Suprapubic skin (tissue), 4 donors: Measurements from ENCODE around the gene TMOD4. TPM values are rescaled to one million over a fixed set of nuclear protein-coding genes. Genes with fewer than 3 reads are reported as not detected.
"Not testable (repeated sequence)": the region's sequence is repeated elsewhere in the genome, so short reads cannot be mapped to it uniquely, and the experiment has no call there.

Source experiments
- DNase-seq, 2 donors: peaks; one replicate each; pipeline ENCODE4 v3.0.0-alpha.2; 2019; ENCODE audit warnings: low spot score in 2 of 2
- H3K27ac ChIP-seq: fragments of 200-600 bp; sonication (generic); one replicate; pipeline ENCODE4 v1.5.1; 2019
- H3K27me3 ChIP-seq: fragments of 200-600 bp; sonication (generic); one replicate; pipeline ENCODE4 v1.5.1; 2019
- H3K36me3 ChIP-seq: fragments of 200-600 bp; sonication (generic); one replicate; pipeline ENCODE4 v1.5.1; 2019
- H3K4me1 ChIP-seq: fragments of 200-600 bp; sonication (generic); one replicate; pipeline ENCODE4 v1.5.1; 2019
- H3K4me3 ChIP-seq: fragments of 200-600 bp; sonication (generic); one replicate; pipeline ENCODE4 v1.5.1; 2019; ENCODE audit warnings: mild to moderate bottlenecking
- H3K9me3 ChIP-seq: fragments of 200-600 bp; sonication (generic); one replicate; pipeline ENCODE4 v1.5.1; 2019
- CTCF ChIP-seq, 2 donors: fragments of 200-600 bp in 1 of 2; fragments of 450-650 bp in 1 of 2; sonication (generic) in 1 of 2; IDR thresholded peaks; one replicate each; pipeline ENCODE4 v1.5.1; 2016 to 2019; ENCODE audit warnings: antibody characterized with exemption in 2 of 2, mild to moderate bottlenecking in 1 of 2, moderate library complexity in 1 of 2
- EP300 ChIP-seq: sonication (generic); formaldehyde crosslinking; IDR thresholded peaks from one replicate; pipeline ENCODE4 v1.6.1; 2017; ENCODE audit warnings: antibody characterized with exemption
- POLR2A ChIP-seq, 2 donors: fragments of 450-650 bp; IDR thresholded peaks; one replicate each; pipeline ENCODE4 v1.6.1; 2017; ENCODE audit warnings: antibody characterized with exemption in 2 of 2, mild to moderate bottlenecking in 2 of 2, moderate library complexity in 2 of 2
- POLR2AphosphoS5 ChIP-seq, 3 donors: sonication (generic); formaldehyde crosslinking; IDR thresholded peaks; one replicate each; pipeline ENCODE4 v1.6.1; 2017; ENCODE audit warnings: antibody characterized with exemption in 3 of 3
- WGBS: methylation state at CpG from one replicate; pipeline ENCODE4 v1.1.5; 2018; 5-methylcytosine and 5-hydroxymethylcytosine counted together
- total RNA-seq, 4 donors: library from RNA; depleted of rRNA; stranded (reverse); fragments of >200 nt; gene quantifications; one replicate each; pipeline ENCODE4 v1.1.0, GENCODE V29; 2016

TMOD4 gene
- not detected for total RNA-seq

GRCh38 chr1:151175863-151176262, at the start of gene TMOD4:
Gene TMOD4, minus strand, starts transcription at chr1:151175981. Its CDS starts 1,106 bp downstream, at chr1:151174875.
- Histone ChIP-seq H3K36me3 (peaks cover 81% of the 10 kb centered on the region), H3K9me3 (no peaks in the 10 kb centered on the region), H3K4me1 (peaks cover 8% of the 10 kb centered on the region), H3K27me3 (no peaks in the 10 kb centered on the region), H3K4me3 (no peak within 1 kb of the TSS), H3K27ac (no peak within 1 kb of the TSS)
- DNase-seq, result no peak
- TF ChIP-seq CTCF (IDR thresholded peaks at IDR 0.05) (peak in 1 of 2 donors; percentile 45), POLR2A (IDR thresholded peaks at IDR 0.05) (no peak)
- WGBS, result 47% methylated on average over 4 of the region's 4 CpGs

GRCh38 chr1:151222130-151222529, 46.3 kb upstream of the TMOD4 start:
- no peaks in the 10 kb centered on the region for H3K9me3 ChIP-seq
- no peaks in the 10 kb centered on the region for H3K27me3 ChIP-seq
- DNase-seq, result no peak
- peaks cover 30% of the 10 kb centered on the region for H3K36me3 ChIP-seq
- H3K4me3 ChIP-seq, result no peak overlapping the region
- no peak overlapping the region for H3K27ac ChIP-seq
- 60% methylated on average over 4 of the region's 4 CpGs for WGBS
- H3K4me1 ChIP-seq, result no peaks in the 10 kb centered on the region
- TF ChIP-seq POLR2AphosphoS5 (IDR thresholded peaks at IDR 0.05) (no peak), EP300 (no peak), CTCF (IDR thresholded peaks at IDR 0.05) (no peak), POLR2A (IDR thresholded peaks at IDR 0.05) (no peak)

GRCh38 chr1:151221616-151222015, 45.8 kb upstream of the TMOD4 start:
- 70% methylated on average over 1 of the region's 1 CpG for WGBS
- no peak overlapping the region for H3K27ac ChIP-seq
- no peaks in the 10 kb centered on the region for H3K27me3 ChIP-seq
- no peak for DNase-seq
- no peaks in the 10 kb centered on the region for H3K4me1 ChIP-seq
- H3K36me3 ChIP-seq, result peaks cover 24% of the 10 kb centered on the region
- no peak for TF ChIP-seq POLR2AphosphoS5 (IDR thresholded peaks at IDR 0.05)
- H3K4me3 ChIP-seq, result no peak overlapping the region
- no peaks in the 10 kb centered on the region for H3K9me3 ChIP-seq

GRCh38 chr1:151213560-151213959, 37.8 kb upstream of the TMOD4 start:
- TF ChIP-seq POLR2A (IDR thresholded peaks at IDR 0.05) (no peak), CTCF (IDR thresholded peaks at IDR 0.05) (no peak), POLR2AphosphoS5 (IDR thresholded peaks at IDR 0.05) (no peak), EP300 (no peak)
- Histone ChIP-seq H3K27ac (no peak overlapping the region), H3K27me3 (no peaks in the 10 kb centered on the region), H3K4me1 (peaks cover 4% of the 10 kb centered on the region), H3K36me3 (no peaks in the 10 kb centered on the region), H3K4me3 (no peak overlapping the region), H3K9me3 (no peaks in the 10 kb centered on the region)
- WGBS, result 33% methylated on average over 2 of the region's 2 CpGs
- DNase-seq, result no peak

- Histone ChIP-seq H3K27me3 (no peaks in the 10 kb centered on the region), H3K4me1 (peaks cover 4% of the 10 kb centered on the region), H3K27ac (no peak overlapping the region), H3K36me3 (peaks cover 11% of the 10 kb centered on the region), H3K9me3 (no peaks in the 10 kb centered on the region), H3K4me3 (no peak overlapping the region)
- TF ChIP-seq POLR2AphosphoS5 (IDR thresholded peaks at IDR 0.05) (no peak), EP300 (no peak), CTCF (IDR thresholded peaks at IDR 0.05) (no peak), POLR2A (IDR thresholded peaks at IDR 0.05) (no peak)
- 79% methylated on average over 15 of the region's 15 CpGs for WGBS
- no peak for DNase-seq
Observed at GRCh38 chr1:151211972-151212705, 36.4 kb upstream of the TMOD4 start.

GRCh38 chr1:151210830-151211229, 35.0 kb upstream of the TMOD4 start:
- H3K9me3 ChIP-seq, result no peaks in the 10 kb centered on the region
- H3K27ac ChIP-seq, result no peak overlapping the region
- peaks cover 4% of the 10 kb centered on the region for H3K4me1 ChIP-seq
- no peak overlapping the region for H3K4me3 ChIP-seq
- WGBS, result 56% methylated on average over 1 of the region's 1 CpG
- no peaks in the 10 kb centered on the region for H3K27me3 ChIP-seq
- DNase-seq, result no peak
- TF ChIP-seq POLR2A (IDR thresholded peaks at IDR 0.05), result no peak
- TF ChIP-seq CTCF (IDR thresholded peaks at IDR 0.05), result no peak
- no peak for TF ChIP-seq POLR2AphosphoS5 (IDR thresholded peaks at IDR 0.05)
- TF ChIP-seq EP300, result no peak
- peaks cover 20% of the 10 kb centered on the region for H3K36me3 ChIP-seq

GRCh38 chr1:151205381-151205965, 29.7 kb upstream of the TMOD4 start:
- not testable (repeated sequence) for DNase-seq, H3K27me3 ChIP-seq, H3K27ac ChIP-seq, H3K9me3 ChIP-seq, H3K4me3 ChIP-seq
- WGBS, result 92% methylated on average over 12 of the region's 12 CpGs
- peaks cover 21% of the 10 kb centered on the region for H3K4me1 ChIP-seq
- peaks cover 35% of the 10 kb centered on the region for H3K36me3 ChIP-seq
